OCI-LY3 (cell line): ENCODE measurements around the gene TMEM53.

Source experiments
- H2AFZ ChIP-seq: fragments of 200-600, 300-600 bp; shearing (Covaris generic); 2 replicates; pipeline ENCODE4 v1.6.0; 2014; ENCODE audit warnings: antibody characterized with exemption, low read depth, low read length
- H3K27ac ChIP-seq: fragments of 200-600, 300-600 bp; sonication (generic); 2 replicates; pipeline ENCODE4 v1.5.1; 2014; ENCODE audit warnings: mild to moderate bottlenecking, low read length, moderate library complexity, mixed read lengths
- H3K27me3 ChIP-seq: fragments of 200-600, 300-600 bp; sonication (generic); 2 replicates; pipeline ENCODE4 v1.6.1; 2014; ENCODE audit warnings: low read depth, low read length, mixed read lengths
- H3K36me3 ChIP-seq: fragments of 200-600, 300-600 bp; sonication (generic); replicated peaks from 2 replicates; pipeline ENCODE3; 2014; ENCODE audit warnings: low read depth, low read length, mixed read lengths
- H3K4me1 ChIP-seq: fragments of 300-600, 200-600 bp; sonication (generic); 2 replicates; pipeline ENCODE4 v1.6.1; 2014; ENCODE audit warnings: low read length, mixed read lengths
- H3K4me2 ChIP-seq: fragments of 200-600, 300-600 bp; sonication (generic); 2 replicates; pipeline ENCODE4 v1.6.1; 2014; ENCODE audit warnings: low read length, mixed read lengths
- H3K4me3 ChIP-seq: fragments of 300-600, 200-600 bp; sonication (generic); 2 replicates; pipeline ENCODE4 v1.5.1; 2014; ENCODE audit warnings: antibody characterized with exemption, mild to moderate bottlenecking, low read length, moderate library complexity
- H3K79me2 ChIP-seq: fragments of 300-600, 200-600 bp; shearing (Covaris generic); 2 replicates; pipeline ENCODE4 v1.6.1; 2014; ENCODE audit warnings: mild to moderate bottlenecking, low read length, mixed read lengths
- H3K9ac ChIP-seq: fragments of 300-600, 200-600 bp; shearing (Covaris generic); 2 replicates; pipeline ENCODE4 v1.6.0; 2014; ENCODE audit warnings: mild to moderate bottlenecking, low read length, moderate library complexity
- H3K9me3 ChIP-seq: fragments of 200-600, 300-600 bp; shearing (Covaris generic); 2 replicates; pipeline ENCODE4 v1.6.1; 2014; ENCODE audit warnings: low read length, mixed read lengths; ENCODE audit not compliant: insufficient read depth
- H4K20me1 ChIP-seq: fragments of 200-600, 300-600 bp; sonication (generic); 2 replicates; pipeline ENCODE4 v1.6.1; 2016; ENCODE audit warnings: low read length, mixed read lengths; ENCODE audit not compliant: insufficient read depth
- CTCF ChIP-seq: fragments of 200-600, 300-600 bp; sonication (generic); IDR thresholded peaks from 2 replicates; pipeline ENCODE4 v1.5.1; 2014; ENCODE audit warnings: antibody characterized with exemption, low read length, low read depth
- EZH2phosphoT487 ChIP-seq: fragments of 200-600 bp; shearing (Covaris generic); IDR thresholded peaks from 2 replicates; pipeline ENCODE4 v1.6.1; 2018; ENCODE audit warnings: antibody characterized with exemption, mixed run types, low read depth

Gene TMEM53

GRCh38 chr1:44681905-44682882, 7.9 kb upstream of the TMEM53 start:
- H2AFZ ChIP-seq = no peak overlapping the region
- H3K4me1 ChIP-seq = 0 out of 2 replicates have a peak, but pooled peaks cover 2% of the 10 kb centered on the region
- H3K9ac ChIP-seq = no peak overlapping the region
- no peaks in the 10 kb centered on the region for H3K36me3 ChIP-seq
- H3K27me3 ChIP-seq = no peaks in the 10 kb centered on the region
- no peak overlapping the region for H3K4me3 ChIP-seq
- no peaks in the 10 kb centered on the region for H3K9me3 ChIP-seq
- no peak for TF ChIP-seq EZH2phosphoT487
- no peak for TF ChIP-seq CTCF
- no peaks in the 10 kb centered on the region for H4K20me1 ChIP-seq
- H3K4me2 ChIP-seq = no peak overlapping the region
- H3K79me2 ChIP-seq = no peaks in the 10 kb centered on the region
- no peak overlapping the region for H3K27ac ChIP-seq

- Histone ChIP-seq H3K4me3 (no peak overlapping the region), H4K20me1 (no peaks in the 10 kb centered on the region), H2AFZ (no peak overlapping the region), H3K79me2 (no peaks in the 10 kb centered on the region), H3K9ac (no peak overlapping the region), H3K27me3 (no peaks in the 10 kb centered on the region), H3K9me3 (no peaks in the 10 kb centered on the region), H3K4me2 (no peak overlapping the region), H3K4me1 (peaks cover 19% of the 10 kb centered on the region), H3K36me3 (no peaks in the 10 kb centered on the region), H3K27ac (no peak overlapping the region)
- no peak for TF ChIP-seq EZH2phosphoT487
- no peak for TF ChIP-seq CTCF
Measured at GRCh38 chr1:44679468-44679867, 5.2 kb upstream of the TMEM53 start.

GRCh38 chr1:44678626-44679025, 4.3 kb upstream of the TMEM53 start:
- H3K4me2 ChIP-seq = no peak overlapping the region
- no peaks in the 10 kb centered on the region for H3K27me3 ChIP-seq
- H3K79me2 ChIP-seq = no peaks in the 10 kb centered on the region
- no peak overlapping the region for H3K9ac ChIP-seq
- TF ChIP-seq EZH2phosphoT487 = no peak
- no peak for TF ChIP-seq CTCF
- no peaks in the 10 kb centered on the region for H3K36me3 ChIP-seq
- no peaks in the 10 kb centered on the region for H4K20me1 ChIP-seq
- H3K4me3 ChIP-seq = no peak overlapping the region
- H3K4me1 ChIP-seq = peaks cover 20% of the 10 kb centered on the region
- H3K9me3 ChIP-seq = no peaks in the 10 kb centered on the region
- no peak overlapping the region for H3K27ac ChIP-seq
- H2AFZ ChIP-seq = no peak overlapping the region

GRCh38 chr1:44678120-44678519, 3.8 kb upstream of the TMEM53 start:
- Histone ChIP-seq H2AFZ (no peak overlapping the region), H3K9ac (no peak overlapping the region), H3K27me3 (no peaks in the 10 kb centered on the region), H4K20me1 (no peaks in the 10 kb centered on the region), H3K27ac (no peak overlapping the region), H3K4me3 (no peak overlapping the region), H3K79me2 (no peaks in the 10 kb centered on the region), H3K4me1 (peaks cover 25% of the 10 kb centered on the region), H3K4me2 (no peak overlapping the region), H3K36me3 (no peaks in the 10 kb centered on the region), H3K9me3 (no peaks in the 10 kb centered on the region)
- TF ChIP-seq EZH2phosphoT487 (no peak), CTCF (no peak)
